HepG2 (cell line): Measurements from ENCODE around the gene BPIFB2. TPM values are rescaled to one million over a fixed set of nuclear protein-coding genes. Genes with fewer than 3 reads are reported as not detected.
A peak's percentile ranks its signal among the peaks of the same experiment; 100 is the strongest.

ENCODE experiments used
- CREB1 ChIP-seq, 2 experiments: fragments of 450-650 bp in 1 of 2; IDR thresholded peaks; 2 replicates each; pipeline ENCODE4 v1.6.1; 2016 to 2017; ENCODE audit warnings: control low read depth in 1 of 2, mild to moderate bottlenecking in 1 of 2, missing compliant biosample characterization in 1 of 2, missing genetic modification characterization in 1 of 2
- CSRNP2 ChIP-seq: sonication (generic); formaldehyde crosslinking; conservative IDR thresholded peaks from 2 replicates; pipeline ENCODE4 v1.8.0; 2022; ENCODE audit warnings: low read depth, missing genetic modification reagents
- ETV5 ChIP-seq: IDR thresholded peaks from 2 replicates; pipeline ENCODE4 v1.6.1; 2018; ENCODE audit warnings: missing biosample characterization, missing genetic modification reagents, inconsistent platforms, borderline replicate concordance
- FOXA1 ChIP-seq, 2 experiments: fragments of 450-650 bp in 1 of 2; sonication (generic) in 1 of 2; formaldehyde crosslinking in 1 of 2; IDR thresholded peaks; 2 replicates each; pipeline versions ENCODE4 v1.4.0 to v1.6.1; 2016 to 2020; ENCODE audit warnings: missing genetic modification reagents in 1 of 2
- FOXC1 ChIP-seq: sonication (generic); formaldehyde crosslinking; IDR thresholded peaks from 2 replicates; pipeline ENCODE4 v1.8.0; 2022; ENCODE audit warnings: mild to moderate bottlenecking, missing genetic modification reagents, borderline replicate concordance
- GPBP1L1 ChIP-seq: sonication (generic); formaldehyde crosslinking; IDR thresholded peaks from 2 replicates; pipeline ENCODE4 v1.5.0; 2020; ENCODE audit warnings: mild to moderate bottlenecking, missing genetic modification reagents
- HOMEZ ChIP-seq: IDR thresholded peaks from 2 replicates; pipeline ENCODE4 v1.6.1; 2016; ENCODE audit warnings: low read depth
- KDM5A ChIP-seq: fragments of 200-600 bp; sonication (generic); IDR thresholded peaks from 2 replicates; pipeline ENCODE4 v1.7.0; 2018; ENCODE audit warnings: antibody characterized with exemption, mild to moderate bottlenecking, low read length, borderline replicate concordance
- KLF6 ChIP-seq: IDR thresholded peaks from 2 replicates; pipeline ENCODE4 v1.8.0; 2016; ENCODE audit warnings: missing biosample characterization, missing genetic modification reagents
- MED13 ChIP-seq: sonication (generic); formaldehyde crosslinking; IDR thresholded peaks from 2 replicates; pipeline ENCODE4 v1.5.0; 2020; ENCODE audit warnings: missing genetic modification reagents
- MTA3 ChIP-seq: sonication (generic); formaldehyde crosslinking; IDR thresholded peaks from 2 replicates; pipeline ENCODE4 v1.4.0; 2020; ENCODE audit warnings: missing genetic modification reagents
- ZFAT ChIP-seq: sonication (generic); formaldehyde crosslinking; conservative IDR thresholded peaks from 2 replicates; pipeline ENCODE4 v1.8.1; 2023; ENCODE audit warnings: missing genetic modification reagents, inconsistent platforms
- ZFP41 ChIP-seq: sonication (generic); formaldehyde crosslinking; IDR thresholded peaks from 2 replicates; pipeline ENCODE4 v1.4.0; 2020; ENCODE audit warnings: mild to moderate bottlenecking, missing genetic modification reagents, borderline replicate concordance
- ZNF280B ChIP-seq: sonication (generic); formaldehyde crosslinking; IDR thresholded peaks from 2 replicates; pipeline ENCODE4 v1.5.0; 2020; ENCODE audit warnings: missing genetic modification reagents, mild to moderate bottlenecking, borderline replicate concordance
- ZNF33B ChIP-seq: sonication (generic); formaldehyde crosslinking; IDR thresholded peaks from 2 replicates; pipeline ENCODE4 v1.5.1; 2020; ENCODE audit warnings: mild to moderate bottlenecking, missing genetic modification reagents
- ZNF343 ChIP-seq: sonication (generic); formaldehyde crosslinking; IDR thresholded peaks from 2 replicates; pipeline ENCODE4 v1.4.0; 2020; ENCODE audit warnings: mild to moderate bottlenecking, missing genetic modification reagents
- ZNF546 ChIP-seq: sonication (generic); formaldehyde crosslinking; conservative IDR thresholded peaks from 2 replicates; pipeline ENCODE4 v1.8.1; 2023; ENCODE audit warnings: mild to moderate bottlenecking, missing genetic modification reagents
- ZNF766 ChIP-seq: sonication (generic); formaldehyde crosslinking; IDR thresholded peaks from 2 replicates; pipeline ENCODE4 v1.5.0; 2020; ENCODE audit warnings: missing genetic modification reagents, borderline replicate concordance
- ZNF784 ChIP-seq: sonication (generic); formaldehyde crosslinking; IDR thresholded peaks from 2 replicates; pipeline ENCODE4 v1.5.1; 2020; ENCODE audit warnings: missing genetic modification reagents, mild to moderate bottlenecking, borderline replicate concordance
- ZNF841 ChIP-seq: sonication (generic); formaldehyde crosslinking; IDR thresholded peaks from 2 replicates; pipeline ENCODE4 v1.8.1; 2023; ENCODE audit warnings: missing genetic modification reagents, borderline replicate concordance
- polyA plus RNA-seq, 8 experiments: library from polyadenylated mRNA; depleted of rRNA in 3 of 8; stranded (reverse) in 7 of 8; unstranded in 1 of 8; fragments of >200 nt; fragmentation: Illumina TruSeq in 4 of 8; extraction: Trizol in 4 of 8; gene quantifications; 2 replicates each; pipeline versions ENCODE4 v1.2.1 to v1.2.3, GENCODE V29; 2011 to 2016; ENCODE audit warnings: low read depth in 4 of 8, missing spikeins in 1 of 8, mixed read lengths in 1 of 8; ENCODE audit not compliant: insufficient read depth in 1 of 8
- total RNA-seq, 5 experiments: library from RNA; depleted of rRNA; stranded (reverse); fragments of >200 nt; fragmentation: Illumina TruSeq; extraction: Trizol; gene quantifications; 2 replicates each; pipeline ENCODE4 v1.2.3, GENCODE V29; 2016; ENCODE audit warnings: low read depth in 1 of 5

Gene BPIFB2
- total and polyA plus RNA-seq, 2 of the 13 experiments (the other 11 are each of a cell fraction or from before 2014, with no cell fraction given), result 54.5 to 902 TPM

GRCh38 chr20:33009214-33010132 is 2.0 kb downstream of the BPIFB2 start (continued):
- TF ChIP-seq HOMEZ (CRISPR knock-in tag), result peak; percentile 45; the same call in 1 of the 2 replicates
- TF ChIP-seq CSRNP2, result no peak
- TF ChIP-seq ZNF343, result peak; percentile 99
- TF ChIP-seq FOXC1 (CRISPR knock-in tag), result peak; percentile 57
- TF ChIP-seq ZNF546 (CRISPR knock-in tag), result no peak; the same call in 1 of the 2 replicates
- no peak for TF ChIP-seq ZNF841
- peak; percentile 85; the same call in 1 of the 2 replicates for TF ChIP-seq MED13
- TF ChIP-seq ZNF33B, result peak; percentile 91; the same call in 1 of the 2 replicates
- TF ChIP-seq ZNF766 (CRISPR knock-in tag), result no peak
- peak; percentile 70; the same call in 1 of the 2 replicates for TF ChIP-seq ZNF784 (CRISPR knock-in tag)
- no peak; the same call in 1 of the 2 replicates for TF ChIP-seq ZNF280B (CRISPR knock-in tag)
- TF ChIP-seq GPBP1L1 (CRISPR knock-in tag), result no peak
- no peak for TF ChIP-seq CREB1 (IDR thresholded peaks at IDR 0.05)
- no peak; the same call in 1 of the 2 replicates for TF ChIP-seq CREB1 (CRISPR knock-in tag; IDR thresholded peaks at IDR 0.05)
- peak; percentile 65 for TF ChIP-seq FOXA1 (IDR thresholded peaks at IDR 0.05)
- peak; percentile 100 for TF ChIP-seq FOXA1 (CRISPR knock-in tag; IDR thresholded peaks at IDR 0.05)
- peak; percentile 98 for TF ChIP-seq ZFP41 (CRISPR knock-in tag)
- no peak for TF ChIP-seq ZFAT (CRISPR knock-in tag)
- TF ChIP-seq ETV5 (CRISPR knock-in tag), result peak; percentile 100
- TF ChIP-seq MTA3, result no peak
- TF ChIP-seq KLF6 (CRISPR knock-in tag), result peak; percentile 50; the same call in 1 of the 2 replicates
- no peak for TF ChIP-seq KDM5A
